Left forelimb (tissue), 1 donor: ENCODE data around the gene UBE2L3.
"Not testable (repeated sequence)": the region's sequence is repeated elsewhere in the genome, so short reads cannot be mapped to it uniquely, and the experiment has no call there.

Source experiments
- DNase-seq: peaks from one replicate; pipeline ENCODE4 v3.0.0-alpha.2; 2018; ENCODE audit warnings: low spot score

UBE2L3 gene

DNA sequence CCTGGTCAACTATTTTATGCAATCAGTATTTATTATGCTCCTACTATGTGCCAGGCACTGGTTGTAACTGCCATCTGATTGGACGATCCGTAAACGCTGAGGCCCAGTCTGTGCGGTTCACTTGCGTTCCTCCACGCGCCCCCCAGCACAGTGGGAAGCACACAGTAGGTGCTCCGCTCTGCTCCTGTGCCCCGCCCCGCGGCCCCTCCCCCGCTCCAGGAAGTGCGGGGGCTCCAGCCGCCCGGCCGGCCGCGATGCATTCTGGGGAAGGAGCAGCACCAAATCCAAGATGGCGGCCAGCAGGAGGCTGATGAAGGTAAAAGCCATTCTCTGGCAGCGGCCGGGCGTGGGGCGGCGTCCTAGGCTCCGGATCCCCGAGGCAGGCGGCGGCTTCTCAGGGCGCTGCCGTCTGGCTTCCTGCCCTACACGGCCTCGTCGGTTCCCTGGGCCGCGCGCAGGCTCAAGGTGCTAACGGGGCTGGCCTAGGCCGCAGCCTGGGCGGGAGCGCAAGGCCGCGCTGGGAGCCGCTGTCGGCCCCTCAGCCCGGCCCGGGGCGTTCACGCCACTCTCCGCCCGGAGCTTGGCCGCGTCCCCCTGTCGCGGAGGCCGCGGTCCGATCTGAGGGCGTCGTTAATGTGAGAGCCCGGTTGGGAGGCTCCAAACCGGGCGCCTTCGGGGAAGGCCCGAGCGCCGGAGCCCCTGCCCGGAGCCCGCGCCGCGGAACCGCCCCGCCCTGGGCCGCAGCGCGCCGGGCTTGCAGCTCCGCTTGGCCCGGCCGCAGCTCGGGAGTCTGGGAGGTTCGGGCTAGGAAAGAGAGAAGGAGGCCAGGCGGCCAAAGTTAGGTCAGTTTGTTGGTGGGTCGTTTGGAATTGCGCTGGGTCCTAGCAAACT, at the start of gene UBE2L3:
UBE2L3 (plus strand) TSS at position 259 of the 891 bp plus-strand sequence; CDS start at position 290, 31 bp downstream.
- peak; percentile 90 for DNase-seq

DNA sequence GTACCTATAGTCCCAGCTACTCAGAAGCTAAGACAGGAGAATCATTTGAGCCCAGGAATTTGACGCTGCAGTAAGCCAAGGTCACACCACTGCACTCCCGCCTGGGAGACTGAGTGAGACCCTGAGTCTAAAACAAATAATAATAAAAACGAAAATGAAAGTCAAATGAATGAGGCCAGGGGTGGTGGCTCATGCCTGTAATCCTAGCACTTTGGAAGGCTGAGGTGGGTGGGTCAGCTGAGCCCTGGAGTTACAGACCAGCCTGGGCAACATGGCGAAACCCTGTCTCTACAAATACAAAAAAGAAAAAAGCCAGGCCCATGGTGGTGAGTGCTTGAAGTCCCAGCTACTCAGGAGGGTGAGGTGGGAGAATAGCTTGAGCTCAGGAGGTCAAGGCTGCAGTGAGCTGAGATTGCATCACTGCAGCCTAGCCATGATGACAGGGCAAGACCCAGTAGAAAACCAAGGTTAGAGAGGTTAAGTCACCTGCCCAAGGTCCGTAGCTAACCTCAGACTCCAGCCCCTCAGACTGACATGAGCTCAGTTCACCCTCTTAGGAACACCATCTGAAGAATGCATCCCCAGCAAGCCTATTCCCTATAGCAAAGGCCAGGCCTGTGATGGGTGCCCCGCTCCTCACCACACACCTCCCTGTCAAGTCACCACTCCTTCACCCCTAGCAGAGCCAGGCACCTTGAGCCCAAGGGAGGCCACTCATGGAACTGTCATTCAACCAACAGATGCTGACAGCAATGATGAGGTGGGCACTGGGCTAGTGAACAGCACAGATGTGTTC, 40.6 kb upstream of the UBE2L3 start:
- not testable (repeated sequence) for DNase-seq

DNA sequence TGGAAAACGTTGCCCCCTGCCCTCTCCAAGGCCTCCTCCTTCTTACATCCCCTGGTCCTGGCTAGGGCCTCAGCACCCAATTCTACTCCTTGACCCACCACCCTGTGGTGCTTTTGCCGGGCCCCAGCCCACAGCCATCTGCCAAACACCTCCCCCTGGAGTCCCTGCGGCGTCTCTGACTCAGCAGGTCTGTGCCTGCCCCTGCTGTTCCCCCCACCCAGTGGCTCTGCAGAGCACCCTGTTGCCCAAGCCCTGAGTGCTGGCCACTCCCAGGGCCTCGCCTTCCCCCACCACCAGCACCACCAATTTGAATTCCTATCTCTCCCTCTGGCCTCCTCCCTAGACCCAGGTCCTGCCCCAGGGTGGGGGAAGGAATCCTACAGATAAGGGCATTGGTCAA, 36.0 kb upstream of the UBE2L3 start:
- not testable (repeated sequence) for DNase-seq

- DNase-seq: not testable (repeated sequence)
Observed at GRCh38 chr22:21532863-21533648, 34.5 kb upstream of the UBE2L3 start.

DNA sequence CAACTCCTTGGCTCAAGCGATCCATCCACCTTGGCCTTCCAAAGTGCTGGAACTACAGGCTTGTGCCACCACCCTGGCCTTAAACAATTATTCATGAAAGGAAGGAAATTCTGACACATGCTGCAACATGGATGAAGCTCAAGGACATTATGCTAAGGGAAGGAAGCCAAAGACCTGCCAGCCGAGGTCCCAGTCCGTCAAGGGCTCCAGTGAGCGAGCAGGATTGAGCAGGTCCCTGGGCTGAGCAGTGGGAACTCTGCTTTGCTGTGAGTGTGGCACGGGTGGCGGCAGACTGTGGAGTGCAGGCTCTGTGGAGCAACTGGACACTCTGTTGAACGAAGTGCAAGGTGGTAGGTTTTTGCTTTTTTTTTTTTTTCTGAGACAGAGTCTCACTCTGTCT, 27.7 kb upstream of the UBE2L3 start:
- not testable (repeated sequence) for DNase-seq

GRCh38 chr22:21544432-21545322, 22.8 kb upstream of the UBE2L3 start:
- DNase-seq: not testable (repeated sequence)

GRCh38 chr22:21549558-21549957, 18.0 kb upstream of the UBE2L3 start:
- not testable (repeated sequence) for DNase-seq

- DNase-seq: not testable (repeated sequence)
Observed at GRCh38 chr22:21550008-21550677, 17.4 kb upstream of the UBE2L3 start.

GRCh38 chr22:21550678-21551047, 16.9 kb upstream of the UBE2L3 start:
- DNase-seq: not testable (repeated sequence)

DNA sequence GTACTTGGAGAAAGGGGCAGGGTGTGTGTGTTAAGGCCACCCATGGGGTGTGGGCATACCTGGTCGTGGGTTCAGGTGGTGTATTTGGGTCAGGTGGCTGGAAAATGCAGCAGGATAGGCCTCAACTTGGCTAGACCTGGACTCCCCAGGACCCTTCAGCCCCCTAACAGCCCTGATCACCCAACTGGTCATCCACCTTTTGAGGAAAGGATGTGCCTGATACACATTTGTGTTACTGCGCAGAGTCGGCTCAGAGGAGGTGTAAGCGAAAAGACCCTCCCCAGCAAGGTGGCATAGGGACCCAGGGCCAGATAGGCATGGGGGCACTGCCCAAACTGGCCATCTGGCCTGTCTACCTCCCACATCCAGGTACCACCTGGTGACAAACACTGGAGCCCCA, 16.2 kb upstream of the UBE2L3 start, which contains the start of gene RIMBP3C:
RIMBP3C (minus strand) TSS at position 101 of the 400 bp plus-strand sequence. CDS start 485 bp downstream, outside the sequence.
- not testable (repeated sequence) for DNase-seq

- DNase-seq: not testable (repeated sequence)
Observed at GRCh38 chr22:21559345-21560125, 8.0 kb upstream of the UBE2L3 start.

DNA sequence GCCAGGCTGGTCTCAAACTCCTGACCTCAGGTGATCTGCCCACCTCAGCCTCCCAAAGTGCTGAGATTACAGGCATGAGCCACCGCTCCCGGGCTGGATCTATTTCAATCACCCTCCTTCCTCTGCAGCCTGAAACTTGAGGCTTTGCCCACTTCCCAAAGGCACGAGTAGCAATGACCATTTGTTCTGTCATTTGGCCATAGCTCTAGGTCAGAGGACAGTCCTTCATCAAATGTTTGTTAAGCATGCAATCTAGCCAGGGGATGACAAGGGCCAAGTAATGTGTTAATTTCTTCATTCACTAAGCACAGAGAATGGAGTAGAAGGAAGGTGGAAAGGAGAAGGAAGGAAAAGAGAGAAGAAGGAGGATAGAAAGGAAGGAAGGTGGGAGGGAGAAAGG, 6.9 kb upstream of the UBE2L3 start:
- not testable (repeated sequence) for DNase-seq

GRCh38 chr22:21563912-21564311, 3.6 kb upstream of the UBE2L3 start:
- DNase-seq: no peak

DNA sequence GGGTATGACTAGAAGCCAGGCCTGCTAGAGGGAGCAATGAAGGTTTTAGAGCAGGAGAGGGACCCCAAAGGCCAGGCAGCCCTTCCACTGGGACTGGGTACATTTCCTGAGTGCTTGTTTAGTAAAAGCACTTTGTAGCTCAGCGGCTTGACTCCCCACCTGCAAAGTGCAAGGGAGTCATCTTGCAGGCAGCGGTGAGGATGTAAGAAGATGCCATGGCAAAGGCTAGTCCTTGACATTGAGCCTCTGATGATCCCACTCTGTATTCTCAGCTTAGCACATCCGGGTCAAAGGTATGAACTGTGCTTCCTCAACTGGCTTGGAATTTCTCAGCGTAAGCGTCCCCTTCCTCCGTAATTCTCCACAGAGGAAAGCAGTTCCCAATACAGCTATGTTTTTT, 3.1 kb upstream of the UBE2L3 start:
- DNase-seq: no peak

- no peak for DNase-seq
Observed at GRCh38 chr22:21568347-21569075, 997 bp downstream of the UBE2L3 start.

DNA sequence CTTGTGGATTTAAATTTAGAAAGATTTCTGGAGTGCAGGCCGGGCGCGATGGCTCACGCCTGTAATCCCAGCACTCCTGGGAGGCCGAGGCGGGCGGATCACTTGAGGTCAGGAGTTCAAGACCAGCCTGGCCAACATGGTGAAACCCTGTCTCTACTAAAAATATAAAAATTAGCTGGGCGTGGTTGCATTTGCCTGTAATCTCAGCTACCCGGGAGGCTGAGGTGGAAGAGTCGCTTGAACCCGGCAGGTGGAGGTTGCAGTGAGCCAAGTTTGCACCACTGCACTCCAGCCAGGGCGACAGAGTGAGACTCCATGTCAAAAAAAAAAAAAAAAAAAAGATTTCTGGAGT, 1.5 kb downstream of the UBE2L3 start:
- DNase-seq: not testable (repeated sequence)

DNA sequence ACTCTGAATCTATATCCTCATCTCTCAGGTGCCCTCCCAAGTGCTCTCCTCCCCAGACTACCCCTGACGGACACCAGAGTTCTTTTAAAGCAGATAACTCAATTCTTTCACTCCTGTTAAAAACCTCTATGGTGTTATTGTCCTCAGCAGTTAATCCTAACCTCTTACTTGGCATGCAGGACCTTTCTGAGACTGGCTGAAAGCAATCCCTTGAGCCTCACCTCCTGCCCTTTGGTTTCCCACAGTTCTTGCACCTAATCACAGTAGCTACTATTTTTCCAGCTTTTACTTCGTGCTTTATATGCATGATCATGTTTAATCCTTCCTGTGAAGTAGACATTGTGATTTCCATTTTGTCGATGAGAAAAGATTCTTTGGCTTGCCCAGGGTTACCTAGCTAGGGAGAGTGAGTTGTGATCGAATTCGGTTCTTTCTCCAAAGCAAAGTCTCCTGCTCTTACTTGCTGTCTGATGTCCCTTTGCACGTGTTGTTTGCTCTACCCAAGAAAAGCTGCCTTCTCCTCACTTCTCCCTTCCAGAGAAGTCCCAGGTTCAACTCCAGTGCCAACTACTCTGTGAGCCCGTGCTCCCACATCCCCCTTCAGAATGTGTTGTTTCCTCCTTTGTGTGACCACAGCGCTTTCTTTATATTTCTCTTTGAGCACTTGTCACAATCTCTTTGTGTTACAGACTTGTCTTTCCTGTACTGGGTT, 2.1 kb downstream of the UBE2L3 start:
- DNase-seq: no peak

DNA sequence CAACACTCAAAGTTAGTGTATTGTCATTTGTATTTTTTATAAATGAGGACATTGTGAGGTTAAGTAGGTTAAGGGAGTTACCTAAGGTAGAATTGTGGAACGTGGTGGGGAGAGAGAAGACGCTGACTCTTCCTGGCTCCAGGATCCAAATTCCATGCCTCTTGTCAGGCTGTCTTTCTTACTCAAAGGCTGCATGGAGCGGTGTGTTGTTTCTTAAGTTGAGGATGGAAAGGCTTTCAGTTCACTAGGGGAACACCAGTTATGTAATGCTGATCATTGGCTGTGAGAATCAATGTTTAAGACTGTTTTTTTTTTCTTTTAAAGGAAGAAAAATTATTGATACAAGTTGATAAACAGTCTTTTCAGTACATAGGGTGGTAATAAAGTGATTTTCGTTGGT, 2.9 kb downstream of the UBE2L3 start:
- DNase-seq: no peak
